Endodermal cell (in vitro differentiated cells): ENCODE results near the gene CAT. TPM values are rescaled to one million over a fixed set of nuclear protein-coding genes. Genes with fewer than 3 reads are reported as not detected.

Experiments
- DNase-seq: peaks from one replicate; pipeline ENCODE4 v3.0.0-alpha.2; 2017
- H3K27ac ChIP-seq: 2 replicates; pipeline ENCODE4 v1.5.1; 2013; ENCODE audit warnings: mild to moderate bottlenecking, low read depth, low read length, moderate library complexity
- H3K27me3 ChIP-seq: 2 replicates; pipeline ENCODE4 v1.6.1; 2013; ENCODE audit warnings: mild to moderate bottlenecking, low read length, moderate library complexity; ENCODE audit not compliant: insufficient read depth, control insufficient read depth, poor library complexity, severe bottlenecking
- H3K36me3 ChIP-seq: 2 replicates; pipeline ENCODE4 v1.7.0; 2013; ENCODE audit warnings: mild to moderate bottlenecking, low read length, moderate library complexity; ENCODE audit not compliant: control insufficient read depth, insufficient read depth
- H3K4me1 ChIP-seq: one replicate; pipeline ENCODE4 v1.7.0; 2013; ENCODE audit warnings: low read length; ENCODE audit not compliant: control insufficient read depth, insufficient read depth
- H3K4me3 ChIP-seq: 2 replicates; pipeline ENCODE4 v1.5.1; 2013; ENCODE audit warnings: mild to moderate bottlenecking, low read length, moderate library complexity
- H3K9ac ChIP-seq: 2 replicates; pipeline ENCODE4 v1.6.1; 2013; ENCODE audit warnings: mild to moderate bottlenecking, low read length, moderate library complexity; ENCODE audit not compliant: poor library complexity, severe bottlenecking; ENCODE audit errors: extremely low read depth
- H3K9me3 ChIP-seq: 2 replicates; pipeline ENCODE4 v1.6.1; 2013; ENCODE audit warnings: mild to moderate bottlenecking, low read length, moderate library complexity; ENCODE audit not compliant: control insufficient read depth
- H3K27ac Mint-ChIP-seq: 2 replicates; pipeline ENCODE4 v1.8.0; 2020; ENCODE audit warnings: mixed read lengths
- H3K27me3 Mint-ChIP-seq: 2 replicates; pipeline ENCODE4 v1.8.0; 2021; ENCODE audit warnings: mild to moderate bottlenecking, mixed read lengths; ENCODE audit not compliant: insufficient read depth
- H3K36me3 Mint-ChIP-seq: 2 replicates; pipeline ENCODE4 v1.8.0; 2020; ENCODE audit warnings: low read depth, mixed read lengths
- H3K4me1 Mint-ChIP-seq: 2 replicates; pipeline ENCODE4 v1.8.0; 2020; ENCODE audit warnings: mixed read lengths
- H3K4me3 Mint-ChIP-seq: 2 replicates; pipeline ENCODE4 v1.8.0; 2020; ENCODE audit warnings: mild to moderate bottlenecking, moderate library complexity, mixed read lengths
- H3K9me3 Mint-ChIP-seq: 2 replicates; pipeline ENCODE4 v1.8.0; 2020; ENCODE audit warnings: mild to moderate bottlenecking, mixed read lengths
- CTCF ChIP-seq: fragments of 200-600 bp; sonication (generic); conservative IDR thresholded peaks from 2 replicates; pipeline ENCODE4 v1.5.0; 2021; ENCODE audit warnings: antibody characterized with exemption, mild to moderate bottlenecking
- WGBS, 2 experiments: methylation state at CpG; one replicate each; pipeline versions ENCODE4 v1.1.5 to v1.1.7; 2013; ENCODE audit warnings: missing lambda C conversion rate in 2 of 2, mixed read lengths in 1 of 2; ENCODE audit not compliant: insufficient coverage in 1 of 2, insufficient read length in 1 of 2; 5-methylcytosine and 5-hydroxymethylcytosine counted together
- total RNA-seq, 2 donors: library from RNA; stranded (reverse); fragmentation: NEBNext Ultra II Directional in 1 of 2; extraction: Animal tissue kit (Norgen Biotek cat#: 25700) in 1 of 2; gene quantifications; 2 replicates in 1 of 2; 3 replicates in 1 of 2; pipeline ENCODE4 v1.2.1, GENCODE V29; 2021

Gene CAT
- total RNA-seq, 2 donors from 2014 or later = 18.9 to 23.4 TPM

GRCh38 chr11:34499719-34500500, 61.2 kb downstream of the CAT start:
- Mint-ChIP-seq H3K4me1 (peaks cover 3% of the 10 kb centered on the region), H3K27me3 (no peaks in the 10 kb centered on the region), H3K4me3 (no peak overlapping the region), H3K36me3 (no peaks in the 10 kb centered on the region), H3K9me3 (no peaks in the 10 kb centered on the region), H3K27ac (no peak overlapping the region)
- WGBS, 2 experiments = 77 to 93% methylated on average over 3 of the region's 3 CpGs
- Histone ChIP-seq H3K9ac (no peak overlapping the region), H3K36me3 (no peaks in the 10 kb centered on the region), H3K4me1 (no peaks in the 10 kb centered on the region), H3K9me3 (no peaks in the 10 kb centered on the region), H3K4me3 (no peak overlapping the region), H3K27me3 (no peaks in the 10 kb centered on the region), H3K27ac (no peak overlapping the region)
- no peak for DNase-seq
- no peak for TF ChIP-seq CTCF

GRCh38 chr11:34501500-34501899, 62.8 kb downstream of the CAT start:
- Histone ChIP-seq H3K36me3 (no peaks in the 10 kb centered on the region), H3K4me3 (no peak overlapping the region), H3K27me3 (no peaks in the 10 kb centered on the region), H3K27ac (no peak overlapping the region), H3K4me1 (no peaks in the 10 kb centered on the region), H3K9ac (no peak overlapping the region), H3K9me3 (no peaks in the 10 kb centered on the region)
- 78 to 96% methylated on average over 3 to 4 of the region's 4 CpGs for WGBS, 2 experiments
- no peak for TF ChIP-seq CTCF
- Mint-ChIP-seq H3K4me1 (peaks cover 3% of the 10 kb centered on the region), H3K36me3 (no peaks in the 10 kb centered on the region), H3K27ac (no peak overlapping the region), H3K9me3 (no peaks in the 10 kb centered on the region), H3K4me3 (no peak overlapping the region), H3K27me3 (no peaks in the 10 kb centered on the region)
- no peak for DNase-seq

GRCh38 chr11:34501949-34502348, 63.2 kb downstream of the CAT start:
- H3K4me1 Mint-ChIP-seq = peaks cover 3% of the 10 kb centered on the region
- no peaks in the 10 kb centered on the region for H3K9me3 ChIP-seq
- DNase-seq = no peak
- no peaks in the 10 kb centered on the region for H3K4me1 ChIP-seq
- 81% methylated on average over 2 of the region's 2 CpGs; no CpG with 5 or more reads in 1 of the 2 experiments for WGBS, 2 experiments
- no peak for TF ChIP-seq CTCF
- no peak overlapping the region for H3K27ac Mint-ChIP-seq
- H3K4me3 Mint-ChIP-seq = no peak overlapping the region
- no peaks in the 10 kb centered on the region for H3K27me3 Mint-ChIP-seq
- no peaks in the 10 kb centered on the region for H3K27me3 ChIP-seq
- no peaks in the 10 kb centered on the region for H3K36me3 ChIP-seq
- no peaks in the 10 kb centered on the region for H3K9me3 Mint-ChIP-seq
- no peak overlapping the region for H3K27ac ChIP-seq
- no peak overlapping the region for H3K9ac ChIP-seq
- no peak overlapping the region for H3K4me3 ChIP-seq
- no peaks in the 10 kb centered on the region for H3K36me3 Mint-ChIP-seq
